Activated CD8-positive, alpha-beta memory T cell treated with anti-CD3 and anti-CD28 coated beads, Interleukin-2, amount 50 U/mL, for 24 hours (primary cell): Measurements from ENCODE around the gene CDT1.
A peak's percentile ranks its signal among the peaks of the same experiment; 100 is the strongest.

Experiments used
- DNase-seq: peaks from one replicate; pipeline ENCODE4 v3.0.0-alpha.2; 2020; ENCODE audit errors: extremely low read depth

The CDT1 gene

DNA sequence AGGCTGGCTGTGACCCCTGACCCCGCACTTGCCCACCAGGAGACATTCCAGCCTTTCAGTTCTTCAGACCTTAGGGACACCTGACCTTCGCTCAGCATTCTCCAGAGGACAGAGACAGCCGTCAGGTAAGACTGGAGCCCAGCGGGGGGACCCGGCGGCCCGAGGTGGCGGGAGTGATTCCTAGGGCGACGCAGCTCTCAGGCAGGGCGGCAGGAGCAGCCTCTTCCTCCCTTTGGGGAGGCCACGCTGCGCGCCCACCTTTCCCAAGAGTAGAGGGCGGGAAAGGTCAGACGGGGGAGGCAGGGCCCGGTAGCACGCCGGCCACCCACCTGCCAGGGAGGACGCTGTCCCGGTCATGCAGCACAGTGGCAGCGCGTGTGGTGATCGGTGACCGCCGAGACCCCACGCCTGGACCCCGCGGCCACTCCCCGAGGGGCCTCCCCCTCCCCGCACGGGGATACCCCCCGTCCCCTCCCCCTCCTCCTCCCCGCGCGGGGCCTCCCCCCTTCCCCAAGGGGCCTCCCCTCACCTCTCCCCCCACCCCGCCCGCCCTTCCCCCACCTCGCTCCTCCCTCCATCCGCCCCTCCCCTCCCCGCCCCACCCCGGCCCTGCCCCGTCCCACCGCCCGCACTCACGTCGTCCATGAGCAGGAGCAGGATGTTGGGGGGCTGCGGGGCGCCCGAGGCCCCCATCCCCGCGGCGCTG, 52.7 kb downstream of the CDT1 start:
- no peak for DNase-seq

DNA sequence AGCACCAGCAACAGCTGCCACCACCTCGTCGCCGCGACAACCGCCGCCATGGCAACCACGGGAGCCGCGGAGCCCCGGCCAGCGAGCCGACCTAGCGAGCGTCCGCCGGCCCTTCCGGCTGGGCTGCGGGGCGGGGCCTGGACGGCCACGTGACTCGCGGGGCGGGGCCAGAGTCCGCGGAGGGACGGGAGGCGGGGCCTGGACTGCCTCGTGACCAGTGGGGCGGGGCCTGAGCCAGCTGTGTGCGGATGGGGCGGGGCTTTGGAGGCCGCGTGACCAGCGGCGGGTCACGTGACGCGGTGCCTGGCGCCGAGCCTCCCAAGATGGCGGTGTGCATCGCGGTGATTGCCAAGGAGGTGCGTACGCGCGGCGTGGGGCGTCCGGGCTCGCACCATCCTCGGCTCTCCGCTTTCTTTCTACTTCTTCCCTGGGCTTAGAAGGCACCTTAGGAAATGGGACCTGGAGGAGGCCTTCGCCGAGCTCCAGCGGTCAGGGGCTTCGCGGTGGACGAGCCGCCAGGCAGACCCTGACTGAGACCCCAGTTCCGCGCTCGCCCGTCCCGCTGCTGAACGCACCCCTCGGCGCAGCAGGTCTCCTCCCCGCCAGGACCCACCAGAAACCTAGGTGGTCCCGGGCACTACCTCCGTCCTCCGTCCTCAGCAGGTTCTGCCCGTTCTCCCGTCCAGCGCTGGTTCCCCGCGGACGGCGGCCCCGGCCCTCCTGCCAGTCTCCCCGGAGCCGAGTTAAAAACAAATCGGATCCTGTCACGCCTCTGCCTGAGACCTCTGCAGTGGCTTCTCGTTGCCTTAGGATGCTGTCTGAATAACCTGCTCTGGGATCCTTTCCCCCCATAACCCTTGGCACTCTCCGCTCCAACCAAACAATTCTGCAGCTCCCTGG, 53.5 kb downstream of the CDT1 start, which contains the start of the genes GALNS and TRAPPC2L:
Gene GALNS, minus strand, starts transcription at position 120 of the 900 bp plus-strand sequence. Its CDS starts 70 bp downstream, at position 50.
Gene TRAPPC2L, plus strand, starts transcription at position 300 of the 900 bp plus-strand sequence. Its CDS starts 24 bp downstream, at position 324.
- DNase-seq, result peak; percentile 92

DNA sequence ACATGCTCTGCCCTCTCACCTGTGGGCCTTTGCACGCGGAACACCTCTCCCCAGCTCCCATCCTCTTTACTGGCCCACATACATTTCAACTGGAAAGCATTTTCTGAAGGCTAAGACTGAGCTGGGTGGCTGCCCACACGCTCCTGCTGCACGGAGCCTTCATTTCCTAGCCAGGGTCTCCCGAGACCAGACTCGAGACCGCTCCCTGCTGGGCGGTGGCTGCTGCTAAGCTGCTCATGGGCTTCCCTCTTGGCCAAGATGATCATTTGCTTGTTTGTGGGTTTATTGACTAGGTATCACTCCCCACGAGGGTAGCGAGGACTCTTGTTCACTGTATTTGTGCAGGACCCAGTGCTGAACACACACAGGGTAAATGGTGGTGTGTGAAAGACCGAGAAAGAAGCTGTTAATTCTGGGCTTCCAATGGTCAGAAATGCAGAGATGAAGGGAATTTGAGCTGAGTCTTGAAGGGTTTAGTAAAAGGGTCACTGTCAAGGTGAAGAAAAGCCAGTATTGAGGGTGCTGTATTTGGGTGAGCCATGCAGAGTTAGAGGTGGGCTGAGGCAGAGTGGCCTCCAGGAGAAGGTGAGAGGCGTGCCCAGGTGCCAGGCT, 54.2 kb downstream of the CDT1 start:
- peak; percentile 31 for DNase-seq
